ENCODE data around the gene THAP12.
A peak's percentile ranks its signal among the peaks of the same experiment; 100 is the strongest.
"Not testable (repeated sequence)": the region's sequence is repeated elsewhere in the genome, so short reads cannot be mapped to it uniquely, and the experiment has no call there.

The THAP12 gene

DNA sequence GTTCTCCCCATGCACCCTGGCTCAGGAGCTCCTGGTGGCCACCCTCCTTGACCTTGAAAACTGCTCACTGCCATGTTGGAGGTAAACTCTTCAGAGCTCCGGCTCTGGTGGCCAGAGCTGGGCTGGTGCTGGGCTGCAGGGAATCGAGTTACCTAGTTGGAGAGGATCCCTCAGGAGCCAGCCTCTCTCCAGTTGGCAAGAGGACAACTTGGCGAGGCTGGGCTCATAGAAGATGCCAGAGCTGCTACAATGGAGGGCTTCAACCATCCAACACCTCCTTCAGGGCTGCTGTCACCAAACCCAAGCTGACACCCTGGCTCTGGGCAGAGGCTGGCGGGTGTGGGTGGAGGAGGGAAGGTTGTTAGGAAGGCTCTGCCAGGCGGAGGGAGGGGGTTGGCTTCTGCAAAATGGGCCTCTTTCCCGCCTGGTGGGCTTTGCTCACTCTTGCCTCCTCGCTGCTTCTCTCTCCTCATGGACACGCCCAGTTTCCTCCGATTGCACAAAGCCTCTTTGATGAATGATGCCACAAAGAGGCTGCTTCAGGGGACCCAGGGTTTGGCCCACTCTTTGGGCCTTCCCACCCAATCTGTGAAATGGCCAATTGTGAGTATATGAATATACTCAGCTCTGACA lies 53.1 kb downstream of the THAP12 start:
- no peak for DNase-seq
- no peak for TF ChIP-seq GATA1 (IDR thresholded peaks at IDR 0.05; ENCODE audit: low read depth, low read length)
- TF ChIP-seq POLR2A (IDR thresholded peaks at IDR 0.05; ENCODE audit: low read length), result no peak

DNA sequence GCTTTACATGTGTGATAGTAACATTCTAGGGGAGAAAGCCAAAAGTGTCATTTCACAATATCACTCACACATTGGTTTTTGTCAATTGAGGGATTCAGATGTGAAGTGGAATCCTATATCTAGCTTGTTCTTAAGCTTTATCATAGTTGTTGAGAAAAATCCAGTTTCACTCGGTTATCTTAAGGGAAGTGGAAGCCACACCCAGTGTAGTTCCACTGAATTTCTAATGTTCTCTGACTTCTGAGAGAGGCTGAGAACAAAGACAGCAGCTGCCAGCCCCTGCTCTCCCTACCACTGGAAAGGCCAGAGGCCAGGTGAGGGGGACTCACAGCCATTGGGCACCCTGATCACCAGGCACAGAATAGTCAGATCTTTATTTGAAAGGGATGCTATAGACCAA lies 53.7 kb downstream of the THAP12 start:
- no peak for TF ChIP-seq GATA1 (IDR thresholded peaks at IDR 0.05; ENCODE audit: low read depth, low read length)
- no peak for TF ChIP-seq POLR2A (IDR thresholded peaks at IDR 0.05; ENCODE audit: low read length)
- DNase-seq, result no peak

- DNase-seq, result no peak
- no peak for TF ChIP-seq POLR2A (IDR thresholded peaks at IDR 0.05; ENCODE audit: low read length)
- TF ChIP-seq GATA1 (IDR thresholded peaks at IDR 0.05; ENCODE audit: low read depth, low read length), result no peak
These were observed 55.7 kb downstream of the THAP12 start for GRCh38 chr11:76325185-76325584.

GRCh38 chr11:76323804-76324203 lies 57.1 kb downstream of the THAP12 start:
- TF ChIP-seq GATA1 (IDR thresholded peaks at IDR 0.05; ENCODE audit: low read depth, low read length) (no peak), POLR2A (IDR thresholded peaks at IDR 0.05; ENCODE audit: low read length) (no peak)

DNA sequence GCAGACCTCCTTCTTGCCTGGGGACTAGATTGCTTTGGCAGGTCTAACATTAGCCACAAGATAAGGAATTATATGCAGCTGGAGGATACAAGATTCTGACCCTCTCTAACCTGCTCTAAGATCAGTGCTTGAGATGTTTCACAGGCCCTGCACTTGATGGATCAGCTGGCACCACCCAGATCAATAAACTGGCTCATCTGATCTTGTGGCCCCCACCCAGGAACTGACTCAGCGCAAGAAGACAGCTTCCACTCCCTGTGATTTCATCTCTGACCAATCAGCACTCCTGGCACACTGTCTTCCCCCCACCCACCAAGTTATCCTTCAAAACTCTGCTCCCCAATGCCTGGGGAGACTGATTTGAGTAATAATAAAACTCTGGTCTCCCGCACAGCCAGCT lies 57.6 kb downstream of the THAP12 start:
- DNase-seq, result peak; percentile 18 to 30

More at GRCh38 chr11:76323804-76324203, 57.1 kb downstream of the THAP12 start:
- no peak for DNase-seq

GRCh38 chr11:76322942-76323341 lies 58.0 kb downstream of the THAP12 start:
- no peak for DNase-seq
- TF ChIP-seq POLR2A (IDR thresholded peaks at IDR 0.05; ENCODE audit: low read length) (no peak), GATA1 (IDR thresholded peaks at IDR 0.05; ENCODE audit: low read depth, low read length) (no peak)

DNA sequence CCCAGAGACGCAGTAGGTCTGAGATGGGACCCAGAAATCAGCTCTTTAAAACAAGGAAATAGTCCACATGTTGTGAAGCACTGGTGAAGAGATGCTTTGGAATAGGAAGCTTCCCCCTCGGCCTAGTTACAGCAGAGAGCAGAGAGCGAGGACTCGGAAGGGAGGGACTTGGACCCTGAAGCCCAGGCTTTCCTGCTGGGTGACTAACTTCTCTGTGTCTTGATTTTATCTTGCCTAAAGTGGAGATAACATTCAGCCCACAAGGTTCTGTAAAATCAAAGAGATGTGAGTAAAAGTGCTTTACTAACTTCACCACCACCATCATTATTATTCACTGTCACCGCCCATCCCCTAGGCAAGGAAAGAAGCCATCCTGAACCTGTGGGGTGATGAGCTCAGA lies 58.4 kb downstream of the THAP12 start:
- no peak for TF ChIP-seq POLR2A (IDR thresholded peaks at IDR 0.05; ENCODE audit: low read length)
- TF ChIP-seq GATA1 (IDR thresholded peaks at IDR 0.05; ENCODE audit: low read depth, low read length), result no peak
- DNase-seq, result no peak

DNA sequence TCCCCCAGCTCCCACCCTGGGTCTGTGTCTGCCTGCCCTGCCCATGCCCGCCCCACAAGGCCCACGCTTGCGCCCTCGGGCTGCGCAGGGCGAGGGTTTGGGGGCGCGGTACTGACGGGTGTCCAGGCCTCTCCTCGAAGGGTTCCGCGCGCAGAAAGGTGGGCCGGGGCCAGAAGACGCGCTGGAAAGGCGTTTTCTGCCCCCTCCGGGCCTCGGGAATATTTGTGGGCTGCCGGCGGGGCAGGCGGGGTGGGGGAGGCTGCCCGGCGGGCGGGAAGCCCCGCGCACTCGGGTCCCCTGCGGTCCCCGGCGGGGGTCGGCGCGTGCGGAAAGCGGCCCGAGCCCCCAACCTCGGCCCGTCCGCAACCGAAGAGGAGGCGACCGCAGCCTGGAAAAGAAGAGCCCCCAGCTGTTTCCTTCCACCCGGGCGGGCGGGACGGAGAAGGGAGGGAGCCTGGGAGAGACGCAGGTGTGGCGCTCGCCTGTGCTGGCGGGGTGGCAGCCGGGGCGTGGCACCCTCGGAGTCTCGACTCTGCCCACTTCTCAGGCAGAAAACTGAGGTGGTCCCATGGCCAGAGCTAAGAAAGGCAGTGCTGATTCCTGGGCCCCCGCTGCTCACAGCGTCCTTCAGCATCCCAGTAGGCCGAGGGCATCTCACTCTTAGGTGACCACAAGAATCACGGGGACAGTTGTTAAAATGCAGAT lies 59.0 kb downstream of the THAP12 start:
- TF ChIP-seq POLR2A (IDR thresholded peaks at IDR 0.05; ENCODE audit: low read length) (no peak), GATA1 (IDR thresholded peaks at IDR 0.05; ENCODE audit: low read depth, low read length) (no peak)
- no peak for DNase-seq

- no peak for DNase-seq
- no peak for TF ChIP-seq POLR2A (IDR thresholded peaks at IDR 0.05; ENCODE audit: low read length)
- no peak for TF ChIP-seq GATA1 (IDR thresholded peaks at IDR 0.05; ENCODE audit: low read depth, low read length)
These were observed 59.6 kb downstream of the THAP12 start for GRCh38 chr11:76321340-76321739.

GRCh38 chr11:76320929-76321328 lies 60.0 kb downstream of the THAP12 start:
- TF ChIP-seq GATA1 (IDR thresholded peaks at IDR 0.05; ENCODE audit: low read depth, low read length), result no peak
- TF ChIP-seq POLR2A (IDR thresholded peaks at IDR 0.05; ENCODE audit: low read length), result no peak

DNA sequence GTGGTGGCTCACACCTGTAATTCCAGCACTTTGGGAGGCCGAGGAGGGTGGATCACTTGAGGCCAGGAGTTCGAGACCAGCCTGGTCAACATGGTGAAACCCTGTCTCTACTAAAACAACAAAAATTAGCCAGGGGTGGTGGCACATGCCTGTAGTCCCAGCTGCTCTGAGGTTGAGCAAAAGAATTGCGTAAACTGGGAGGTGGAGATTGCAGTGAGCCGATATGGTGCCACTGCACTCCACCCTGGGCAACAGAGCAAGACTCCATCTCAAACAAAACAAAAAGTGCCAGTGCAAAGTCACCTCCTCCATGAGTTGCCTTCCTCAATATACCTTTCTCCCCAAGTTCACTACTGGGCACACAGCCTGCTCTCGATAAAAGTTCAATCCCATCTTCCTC lies 61.1 kb downstream of the THAP12 start:
- not testable (repeated sequence) for DNase-seq

More at GRCh38 chr11:76320929-76321328, 60.0 kb downstream of the THAP12 start:
- DNase-seq, result no peak

GRCh38 chr11:76318744-76319384 lies 62.1 kb downstream of the THAP12 start:
- peak; percentile 74 to 89 for DNase-seq
- TF ChIP-seq POLR2A (IDR thresholded peaks at IDR 0.05; ENCODE audit: low read length) (no peak), GATA1 (IDR thresholded peaks at IDR 0.05; ENCODE audit: low read depth, low read length) (no peak)

GRCh38 chr11:76317296-76317695 lies 63.6 kb downstream of the THAP12 start:
- no peak for TF ChIP-seq GATA1 (IDR thresholded peaks at IDR 0.05; ENCODE audit: low read depth, low read length)
- TF ChIP-seq POLR2A (IDR thresholded peaks at IDR 0.05; ENCODE audit: low read length), result no peak
- no peak for DNase-seq

- no peak for TF ChIP-seq GATA1 (IDR thresholded peaks at IDR 0.05; ENCODE audit: low read depth, low read length)
- no peak for TF ChIP-seq POLR2A (IDR thresholded peaks at IDR 0.05; ENCODE audit: low read length)
- DNase-seq, result no peak
These were observed 64.2 kb downstream of the THAP12 start for GRCh38 chr11:76316726-76317125.

All from erythroblast (primary cell).